ENCODE measurements around the gene SUPV3L1. TPM values are rescaled to one million over a fixed set of nuclear protein-coding genes. Genes with fewer than 3 reads are reported as not detected.

SUPV3L1 gene
- 10 to 100 TPM; 25.5 to 39.3 TPM for total RNA-seq

DNA sequence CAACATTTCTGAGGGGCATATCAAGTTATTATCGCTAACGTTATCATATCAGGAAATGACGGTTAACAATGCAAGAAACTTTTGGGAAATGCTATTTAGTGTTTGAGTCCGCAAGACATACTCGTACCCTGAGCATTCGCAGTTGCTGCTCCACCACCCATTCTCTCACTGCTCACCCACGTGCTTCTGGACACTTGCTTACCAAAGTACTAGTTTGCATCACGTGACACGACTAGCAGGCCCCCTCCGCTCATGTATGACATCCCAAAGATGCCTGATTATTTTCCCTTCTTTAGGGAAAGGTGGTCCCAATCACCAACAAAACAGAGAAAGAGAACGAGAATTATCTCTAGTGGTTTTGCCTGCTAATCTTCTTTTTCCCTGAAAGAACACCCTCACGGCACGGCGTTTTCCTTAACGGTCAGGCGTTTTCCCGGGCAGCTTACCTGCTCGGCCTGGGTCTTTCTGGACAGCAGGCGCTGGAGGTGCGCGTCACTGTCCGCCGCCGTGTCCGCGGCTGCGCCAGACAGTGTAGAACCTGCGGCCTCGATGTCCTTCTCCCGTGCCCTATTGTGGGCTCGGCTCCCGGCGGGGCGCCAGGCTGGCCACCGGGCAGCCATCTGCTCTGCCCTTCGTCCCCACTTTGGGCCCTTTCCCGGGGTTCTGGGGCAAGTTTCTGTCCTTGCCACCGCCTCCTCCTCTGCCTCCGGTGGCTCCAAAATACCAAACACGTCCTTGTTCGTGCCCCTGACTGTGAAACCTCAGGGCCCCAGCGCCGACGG is at the start of gene SUPV3L1:
Gene SUPV3L1 (plus strand): TSS at position 492 of the 782 bp plus-strand sequence. CDS start 58 bp downstream, at position 550.

DNA sequence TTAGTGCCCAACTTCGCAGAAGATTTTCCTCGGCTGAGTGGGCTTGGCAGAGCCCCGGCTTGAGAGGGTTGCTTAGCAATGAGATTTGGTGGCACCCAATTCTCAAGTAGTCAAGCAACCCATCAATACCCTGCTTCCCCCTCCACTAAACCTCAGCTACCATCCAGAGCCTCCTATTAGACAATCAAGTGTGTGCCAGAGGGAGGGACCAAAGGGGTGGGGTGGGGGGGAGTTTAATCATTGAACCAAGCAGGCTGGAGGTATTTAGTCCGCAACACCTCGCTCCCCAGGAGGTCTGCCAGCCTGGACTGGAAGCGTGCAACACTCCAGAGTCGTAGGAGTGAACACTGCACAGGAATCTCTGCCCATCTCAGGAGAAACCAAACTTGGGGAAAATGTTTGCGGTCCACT is 40.0 kb downstream of the SUPV3L1 start, which contains the start of gene HKDC1:
Gene HKDC1 (plus strand): TSS at position 292 of the 411 bp plus-strand sequence. CDS start 104 bp downstream, at position 396.

Other genes with a start within 250 kb of the SUPV3L1 start
- 10 to 100 TPM; 44.4 to 92.6 TPM for gene DDX21, start 224.1 kb upstream of the SUPV3L1 start, total RNA-seq
- 10 to 100 TPM; 48.2 to 58.9 TPM for gene KIFBP, start 191.4 kb upstream of the SUPV3L1 start, total RNA-seq
- gene SRGN, start 92.1 kb upstream of the SUPV3L1 start, total RNA-seq, result 10 to 100 TPM; 43.6 to 52.0 TPM
- 10 to 100 TPM; 33.7 to 47.6 TPM for gene VPS26A, start 56.1 kb upstream of the SUPV3L1 start, total RNA-seq
- 10 to 100 TPM in 1 of 2 donors, 1 to 10 TPM in 1; 3.3 to 23.1 TPM for gene HKDC1, start 40.1 kb downstream of the SUPV3L1 start, total RNA-seq
- gene HK1, start 98.3 kb downstream of the SUPV3L1 start, total RNA-seq, result 10 to 100 TPM; 48.2 to 89.2 TPM
- gene TACR2, start 236.7 kb downstream of the SUPV3L1 start, total RNA-seq, result 1 to 10 TPM in 1 of 2 donors, under 1 TPM in 1; 0.33 to 1.0 TPM